Hematopoietic multipotent progenitor cell treated with erythropoietin and hydrocortisone succinate and interleukin-3 and kit ligand, for 15 days (in vitro differentiated cells): ENCODE data around the gene C5orf47.

Experiments used
- DNase-seq: peaks from one replicate; pipeline ENCODE4 v3.0.0-alpha.2; 2015; ENCODE audit warnings: low spot score

C5orf47 gene

GRCh38 chr5:173970878-173971650, 17.9 kb upstream of the C5orf47 start:
- DNase-seq, result peak; percentile 14

- DNase-seq, result no peak
Observed at GRCh38 chr5:173971681-173972345, 17.2 kb upstream of the C5orf47 start.

- DNase-seq, result no peak
Observed at GRCh38 chr5:173972607-173972924, 16.4 kb upstream of the C5orf47 start.

- DNase-seq, result peak; percentile 81
Observed at GRCh38 chr5:173972925-173973615, 15.9 kb upstream of the C5orf47 start.

GRCh38 chr5:173973616-173973969, 15.4 kb upstream of the C5orf47 start:
- DNase-seq, result no peak

- no peak for DNase-seq
Observed at GRCh38 chr5:173974688-173975239, 14.2 kb upstream of the C5orf47 start.

GRCh38 chr5:173981185-173981761, 7.7 kb upstream of the C5orf47 start:
- no peak for DNase-seq

- no peak for DNase-seq
Observed at GRCh38 chr5:173984218-173984617, 4.8 kb upstream of the C5orf47 start.

- no peak for DNase-seq
Observed at GRCh38 chr5:173989432-173990082, 587 bp downstream of the C5orf47 start.

GRCh38 chr5:173997331-173997730, 8.4 kb downstream of the C5orf47 start:
- no peak for DNase-seq

- no peak for DNase-seq
Observed at GRCh38 chr5:173998531-173998930, 9.6 kb downstream of the C5orf47 start.

GRCh38 chr5:174000076-174000475, 11.1 kb downstream of the C5orf47 start:
- DNase-seq, result no peak

- no peak for DNase-seq
Observed at GRCh38 chr5:174003795-174004194, 14.8 kb downstream of the C5orf47 start.

- DNase-seq, result no peak
Observed at GRCh38 chr5:174008922-174009321, 20.0 kb downstream of the C5orf47 start.

- DNase-seq, result no peak
Observed at GRCh38 chr5:174010365-174010764, 21.4 kb downstream of the C5orf47 start.

GRCh38 chr5:174011441-174011840, 22.5 kb downstream of the C5orf47 start:
- no peak for DNase-seq

- peak; percentile 40 for DNase-seq
Observed at GRCh38 chr5:174020069-174020927, 31.3 kb downstream of the C5orf47 start.

- no peak for DNase-seq
Observed at GRCh38 chr5:174020928-174021304, 31.9 kb downstream of the C5orf47 start.

GRCh38 chr5:174022384-174023095, 33.6 kb downstream of the C5orf47 start:
- DNase-seq, result no peak

- DNase-seq, result no peak
Observed at GRCh38 chr5:174030286-174030685, 41.3 kb downstream of the C5orf47 start.
